ENCODE data around the gene VPS9D1. TPM values are rescaled to one million over a fixed set of nuclear protein-coding genes. Genes with fewer than 3 reads are reported as not detected.

Gene VPS9D1
- total RNA-seq, 1 donor from 2014 or later, result 1.6 TPM

DNA sequence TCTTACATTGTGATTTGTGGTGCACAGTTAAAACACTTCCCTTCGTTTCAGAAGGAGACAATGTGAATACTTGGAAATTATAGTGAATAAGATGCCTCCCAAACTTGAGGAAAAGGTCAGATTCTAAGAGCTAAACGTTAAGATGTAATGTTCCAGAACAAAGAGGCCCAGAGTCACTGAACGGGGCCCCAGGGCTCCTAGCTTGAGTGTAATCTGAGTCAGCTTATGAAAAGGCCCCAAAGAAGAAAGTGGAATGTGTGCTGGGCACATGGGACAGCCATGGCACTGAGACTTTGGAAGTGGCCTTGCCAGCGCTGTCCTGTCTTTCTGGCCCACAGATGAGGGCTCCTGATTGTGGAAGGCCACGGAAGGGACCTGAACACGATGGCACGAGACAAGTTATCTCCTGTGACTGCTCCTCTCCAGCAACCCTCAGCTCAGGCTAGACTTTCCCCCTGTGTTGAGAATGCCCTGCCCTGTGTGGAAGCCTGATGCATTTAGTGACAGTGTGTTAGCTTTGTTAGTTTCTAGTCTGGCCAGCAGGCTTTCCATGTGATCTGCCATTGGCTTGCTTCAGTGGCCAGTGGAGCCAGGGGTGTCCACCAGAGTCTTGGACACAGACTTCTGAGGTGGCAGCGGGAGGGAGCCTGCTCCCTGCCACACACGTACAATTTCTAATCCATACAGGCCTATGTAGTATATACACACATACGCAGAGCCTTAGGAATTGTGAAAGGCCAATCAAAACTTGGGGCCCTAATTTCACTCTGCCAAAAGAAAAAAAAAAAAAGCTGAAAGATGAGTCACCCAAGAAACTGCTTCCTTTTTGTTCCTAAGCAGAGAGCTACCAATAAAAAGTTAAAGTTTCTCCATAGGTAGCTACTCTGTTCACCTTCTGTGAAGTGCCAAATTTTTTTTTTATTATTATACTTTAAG lies 49.9 kb downstream of the VPS9D1 start:
- no peaks in the 10 kb centered on the region for H4K20me1 ChIP-seq (ENCODE audit: low read depth)
- Mint-ChIP-seq H3K27ac (peak overlapping the region; percentile 33), H3K4me1 (no peaks in the 10 kb centered on the region), H3K4me3 (no peak overlapping the region), H3K27me3 (ENCODE audit: insufficient read depth, low read depth) (peaks cover 2% of the 10 kb centered on the region), H3K9me3 (peaks cover 21% of the 10 kb centered on the region), H3K36me3 (peaks cover 38% of the 10 kb centered on the region)
- no peaks in the 10 kb centered on the region for H3K79me2 ChIP-seq (ENCODE audit: low read depth)
- no peak overlapping the region for H3K27ac ChIP-seq
- no peaks in the 10 kb centered on the region for H3K27me3 ChIP-seq
- TF ChIP-seq EZH2phosphoT487 (IDR thresholded peaks at IDR 0.05) (no peak), EZH2 (IDR thresholded peaks at IDR 0.05) (no peak)
- TF ChIP-seq, protein P1, sequence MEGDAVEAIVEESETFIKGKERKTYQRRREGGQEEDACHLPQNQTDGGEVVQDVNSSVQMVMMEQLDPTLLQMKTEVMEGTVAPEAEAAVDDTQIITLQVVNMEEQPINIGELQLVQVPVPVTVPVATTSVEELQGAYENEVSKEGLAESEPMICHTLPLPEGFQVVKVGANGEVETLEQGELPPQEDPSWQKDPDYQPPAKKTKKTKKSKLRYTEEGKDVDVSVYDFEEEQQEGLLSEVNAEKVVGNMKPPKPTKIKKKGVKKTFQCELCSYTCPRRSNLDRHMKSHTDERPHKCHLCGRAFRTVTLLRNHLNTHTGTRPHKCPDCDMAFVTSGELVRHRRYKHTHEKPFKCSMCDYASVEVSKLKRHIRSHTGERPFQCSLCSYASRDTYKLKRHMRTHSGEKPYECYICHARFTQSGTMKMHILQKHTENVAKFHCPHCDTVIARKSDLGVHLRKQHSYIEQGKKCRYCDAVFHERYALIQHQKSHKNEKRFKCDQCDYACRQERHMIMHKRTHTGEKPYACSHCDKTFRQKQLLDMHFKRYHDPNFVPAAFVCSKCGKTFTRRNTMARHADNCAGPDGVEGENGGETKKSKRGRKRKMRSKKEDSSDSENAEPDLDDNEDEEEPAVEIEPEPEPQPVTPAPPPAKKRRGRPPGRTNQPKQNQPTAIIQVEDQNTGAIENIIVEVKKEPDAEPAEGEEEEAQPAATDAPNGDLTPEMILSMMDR (IDR thresholded peaks at IDR 0.05), result no peak
- H3K4me3 ChIP-seq, result no peak overlapping the region
- no peak overlapping the region for H3K9ac ChIP-seq
- H3F3A ChIP-seq (ENCODE audit: low read depth), result no peaks in the 10 kb centered on the region
- peaks cover 6% of the 10 kb centered on the region for H3K9me3 ChIP-seq (ENCODE audit: low read depth)
- no peak overlapping the region for H3K4me2 ChIP-seq
- no peak for DNase-seq (ENCODE audit: low spot score)
- H3K4me1 ChIP-seq, result no peaks in the 10 kb centered on the region
- no peak overlapping the region for H2AFZ ChIP-seq (replicated peaks)
- no peaks in the 10 kb centered on the region for H3K36me3 ChIP-seq

GRCh38 chr16:89669755-89670154 lies 50.9 kb downstream of the VPS9D1 start:
- no peak overlapping the region for H3K9ac ChIP-seq
- peaks cover 2% of the 10 kb centered on the region for H3K27me3 Mint-ChIP-seq (ENCODE audit: insufficient read depth, low read depth)
- no peaks in the 10 kb centered on the region for H3K4me1 Mint-ChIP-seq
- no peaks in the 10 kb centered on the region for H3F3A ChIP-seq (ENCODE audit: low read depth)
- H3K36me3 Mint-ChIP-seq, result peaks cover 41% of the 10 kb centered on the region
- no peak overlapping the region for H3K27ac Mint-ChIP-seq
- no peak overlapping the region for H3K4me3 Mint-ChIP-seq
- no peak overlapping the region for H3K27ac ChIP-seq
- H3K4me2 ChIP-seq, result no peak overlapping the region
- H3K9me3 ChIP-seq (ENCODE audit: low read depth), result peaks cover 6% of the 10 kb centered on the region
- H3K36me3 ChIP-seq, result no peaks in the 10 kb centered on the region
- no peak overlapping the region for H2AFZ ChIP-seq (replicated peaks)
- no peaks in the 10 kb centered on the region for H4K20me1 ChIP-seq (ENCODE audit: low read depth)
- no peaks in the 10 kb centered on the region for H3K27me3 ChIP-seq
- DNase-seq (ENCODE audit: low spot score), result no peak
- no peaks in the 10 kb centered on the region for H3K4me1 ChIP-seq
- TF ChIP-seq, protein P1 (IDR thresholded peaks at IDR 0.05), result no peak
- TF ChIP-seq EZH2 (IDR thresholded peaks at IDR 0.05), result no peak
- no peak for TF ChIP-seq EZH2phosphoT487 (IDR thresholded peaks at IDR 0.05)
- no peak overlapping the region for H3K4me3 ChIP-seq
- H3K9me3 Mint-ChIP-seq, result peaks cover 23% of the 10 kb centered on the region
- no peaks in the 10 kb centered on the region for H3K79me2 ChIP-seq (ENCODE audit: low read depth)

DNA sequence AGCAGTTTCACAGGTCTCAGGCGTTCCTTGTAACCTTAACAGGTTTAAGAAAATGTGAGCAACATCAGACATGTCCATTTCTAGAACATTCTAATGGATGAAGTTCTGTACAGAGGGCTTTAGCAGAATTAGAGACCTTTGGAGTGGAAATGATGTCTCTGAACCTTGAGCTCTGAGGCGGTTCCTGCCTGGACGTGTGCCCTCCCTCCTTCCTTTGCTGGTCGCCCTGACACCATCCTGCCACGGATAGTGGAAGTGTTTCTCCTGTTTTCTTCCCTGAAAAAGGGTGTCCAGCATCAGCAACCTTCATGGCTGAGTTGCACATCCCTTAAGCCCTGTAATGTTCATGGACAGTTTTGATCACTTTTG lies 51.9 kb downstream of the VPS9D1 start:
- Histone ChIP-seq H3K4me2 (no peak overlapping the region), H3K27me3 (no peaks in the 10 kb centered on the region), H3F3A (ENCODE audit: low read depth) (no peaks in the 10 kb centered on the region), H2AFZ (replicated peaks) (no peak overlapping the region), H3K79me2 (ENCODE audit: low read depth) (no peaks in the 10 kb centered on the region), H3K4me3 (no peak overlapping the region), H3K27ac (no peak overlapping the region), H3K4me1 (no peaks in the 10 kb centered on the region), H3K36me3 (no peaks in the 10 kb centered on the region), H4K20me1 (ENCODE audit: low read depth) (no peaks in the 10 kb centered on the region), H3K9ac (no peak overlapping the region), H3K9me3 (ENCODE audit: low read depth) (peaks cover 6% of the 10 kb centered on the region)
- peak overlapping the region; percentile 3 for H3K27ac Mint-ChIP-seq
- peaks cover 47% of the 10 kb centered on the region for H3K36me3 Mint-ChIP-seq
- H3K9me3 Mint-ChIP-seq, result peaks cover 28% of the 10 kb centered on the region
- no peak for DNase-seq (ENCODE audit: low spot score)
- no peak overlapping the region for H3K4me3 Mint-ChIP-seq
- H3K27me3 Mint-ChIP-seq (ENCODE audit: insufficient read depth, low read depth), result peaks cover 2% of the 10 kb centered on the region
- H3K4me1 Mint-ChIP-seq, result no peaks in the 10 kb centered on the region
- TF ChIP-seq, protein P1 (IDR thresholded peaks at IDR 0.05), result no peak
- TF ChIP-seq EZH2phosphoT487 (IDR thresholded peaks at IDR 0.05) (no peak), EZH2 (IDR thresholded peaks at IDR 0.05) (no peak)
